Naive thymus-derived CD4-positive, alpha-beta T cell (primary cell): Measurements from ENCODE around the gene SCN8A. TPM values are rescaled to one million over a fixed set of nuclear protein-coding genes. Genes with fewer than 3 reads are reported as not detected.

Source experiments
- ATAC-seq: fragments of 150-1000 bp; cut with Tn5 transposase; 2 replicates; pipeline ENCODE4 v1.10.0; 2021; ENCODE audit warnings: mild to moderate bottlenecking, moderate library complexity
- CTCF ChIA-PET: fragments of 350-600 bp; sonication (Branson Sonifier 250); formaldehyde crosslinking; loops from one replicate; lab custom pipeline; 2021; ENCODE audit warnings: antibody characterized with exemption; lab: Charles Lee
- POLR2A ChIA-PET: fragments of 350-600 bp; sonication (Branson Sonifier 250); formaldehyde crosslinking; loops from one replicate; lab custom pipeline; 2021; ENCODE audit warnings: antibody characterized with exemption, inconsistent platforms; lab: Charles Lee
- DNase-seq, 9 donors: peaks; one replicate each; pipeline versions ENCODE4 v3.0.0 to v3.0.0-alpha.2; 2020 to 2022; ENCODE audit warnings: mixed read lengths in 1 of 9
- H3K27ac ChIP-seq: one replicate; pipeline ENCODE4 v1.7.0; 2013; ENCODE audit warnings: mild to moderate bottlenecking, low read depth, low read length, moderate library complexity
- H3K27me3 ChIP-seq, 2 donors: one replicate each; pipeline ENCODE4 v1.7.0; 2013; ENCODE audit warnings: low read length in 2 of 2, mild to moderate bottlenecking in 2 of 2, moderate library complexity in 2 of 2; ENCODE audit not compliant: control insufficient read depth in 2 of 2, insufficient read depth in 2 of 2
- H3K36me3 ChIP-seq, 3 experiments: 1 replicate in 2 of 3; 2 replicates in 1 of 3; pipeline ENCODE4 v1.7.0; 2013; ENCODE audit warnings: low read length in 3 of 3, mild to moderate bottlenecking in 3 of 3, moderate library complexity in 1 of 3; ENCODE audit not compliant: insufficient read depth in 3 of 3, control insufficient read depth in 2 of 3
- H3K4me1 ChIP-seq, 2 donors: one replicate each; pipeline ENCODE4 v1.7.0; 2013; ENCODE audit warnings: low read length in 2 of 2, mild to moderate bottlenecking in 2 of 2, moderate library complexity in 1 of 2; ENCODE audit not compliant: control insufficient read depth in 2 of 2, insufficient read depth in 2 of 2
- H3K4me3 ChIP-seq: 2 replicates; pipeline ENCODE4 v1.7.0; 2013; ENCODE audit warnings: mild to moderate bottlenecking, low read length
- H3K9me3 ChIP-seq, 3 experiments: 1 replicate in 2 of 3; 2 replicates in 1 of 3; pipeline ENCODE4 v1.7.0; 2013; ENCODE audit warnings: low read length in 3 of 3; ENCODE audit not compliant: control insufficient read depth in 2 of 3
- H3K27ac Mint-ChIP-seq, 9 donors: one replicate each; pipeline ENCODE4 v1.8.0; 2020 to 2022; ENCODE audit warnings: mixed read lengths in 9 of 9, mild to moderate bottlenecking in 8 of 9, moderate library complexity in 5 of 9, inconsistent platforms in 2 of 9
- H3K27me3 Mint-ChIP-seq, 5 donors: one replicate each; pipeline ENCODE4 v1.8.0; 2021 to 2022; ENCODE audit warnings: mixed read lengths in 5 of 5, mild to moderate bottlenecking in 1 of 5
- H3K36me3 Mint-ChIP-seq, 5 donors: one replicate each; pipeline ENCODE4 v1.8.0; 2020 to 2022; ENCODE audit warnings: mixed read lengths in 5 of 5, mild to moderate bottlenecking in 3 of 5, inconsistent platforms in 1 of 5
- H3K4me1 Mint-ChIP-seq, 7 donors: one replicate each; pipeline ENCODE4 v1.8.0; 2020 to 2022; ENCODE audit warnings: mixed read lengths in 7 of 7, mild to moderate bottlenecking in 3 of 7, inconsistent platforms in 1 of 7
- H3K4me3 Mint-ChIP-seq, 10 donors: one replicate each; pipeline ENCODE4 v1.8.0; 2020 to 2022; ENCODE audit warnings: mild to moderate bottlenecking in 10 of 10, mixed read lengths in 10 of 10, moderate library complexity in 6 of 10, inconsistent platforms in 2 of 10
- H3K9me3 Mint-ChIP-seq, 11 donors: one replicate each; pipeline ENCODE4 v1.8.0; 2020 to 2022; ENCODE audit warnings: mixed read lengths in 11 of 11, mild to moderate bottlenecking in 4 of 11, inconsistent platforms in 1 of 11, moderate library complexity in 1 of 11
- intact Hi-C, 2 donors: fragments of 100-400 bp; cut with micrococcal nuclease; formaldehyde crosslinking; loops; one replicate each; pipeline ENCODE4 v1.15.1; 2023
- polyA plus RNA-seq, 2 donors: library from polyadenylated mRNA; unstranded; fragments of 300-500 nt; fragmentation: Illumina TruSeq; gene quantifications; one replicate each; pipeline ENCODE4 v1.2.3, GENCODE V29; 2021
- total RNA-seq, 6 experiments: library from RNA in 5 of 6; stranded (reverse) in 5 of 6; gene quantifications; 1 replicate in 5 of 6; 2 replicates in 1 of 6; pipeline ENCODE4 v1.2.3 and lab custom pipeline; 2021 to 2026

Gene SCN8A
- total and polyA plus RNA-seq, 7 experiments from 2014 or later, result 0.01 to 1.1 (median 0.33) TPM

DNA sequence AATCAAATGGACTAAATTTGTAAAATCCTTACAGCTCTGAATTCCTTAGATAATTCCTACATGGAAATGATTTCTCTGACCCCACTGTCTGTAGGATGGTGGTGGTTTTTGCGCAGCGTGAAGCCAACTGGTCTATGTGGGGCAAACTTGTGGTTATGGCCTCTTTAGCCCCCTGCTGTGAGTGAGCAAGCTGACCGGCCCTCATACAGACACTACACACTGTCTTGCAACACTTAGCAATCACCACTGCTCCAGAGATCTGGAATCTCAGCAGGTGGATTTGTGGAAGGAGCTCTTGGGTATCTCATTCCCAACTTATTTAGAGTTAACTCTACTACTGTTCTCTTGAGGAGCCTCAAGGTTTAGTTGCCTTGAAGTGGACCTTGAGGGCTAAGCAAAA is 70.2 kb downstream of the SCN8A start:
- H3K27ac ChIP-seq, result no peak overlapping the region
- H3K4me3 Mint-ChIP-seq, result no peak overlapping the region
- CTCF ChIA-PET, result no interaction called here
- H3K4me3 ChIP-seq, result no peak overlapping the region
- ATAC-seq (no peak), DNase-seq (no peak)
- H3K27me3 Mint-ChIP-seq, result peaks cover 16 to 42% (median 19%) of the 10 kb centered on the region in 5 donors
- no peaks in the 10 kb centered on the region for H3K36me3 Mint-ChIP-seq
- POLR2A ChIA-PET, result no interaction called here
- no peaks in the 10 kb centered on the region for H3K27me3 ChIP-seq
- no peaks in the 10 kb centered on the region for H3K9me3 Mint-ChIP-seq
- no peaks in the 10 kb centered on the region for H3K9me3 ChIP-seq
- no peak overlapping the region for H3K27ac Mint-ChIP-seq
- intact Hi-C loops, result no loop called here
- no peaks in the 10 kb centered on the region for H3K4me1 ChIP-seq
- peaks cover 0 to 2% (median 0%) of the 10 kb centered on the region in 7 donors for H3K4me1 Mint-ChIP-seq
- no peaks in the 10 kb centered on the region for H3K36me3 ChIP-seq

DNA sequence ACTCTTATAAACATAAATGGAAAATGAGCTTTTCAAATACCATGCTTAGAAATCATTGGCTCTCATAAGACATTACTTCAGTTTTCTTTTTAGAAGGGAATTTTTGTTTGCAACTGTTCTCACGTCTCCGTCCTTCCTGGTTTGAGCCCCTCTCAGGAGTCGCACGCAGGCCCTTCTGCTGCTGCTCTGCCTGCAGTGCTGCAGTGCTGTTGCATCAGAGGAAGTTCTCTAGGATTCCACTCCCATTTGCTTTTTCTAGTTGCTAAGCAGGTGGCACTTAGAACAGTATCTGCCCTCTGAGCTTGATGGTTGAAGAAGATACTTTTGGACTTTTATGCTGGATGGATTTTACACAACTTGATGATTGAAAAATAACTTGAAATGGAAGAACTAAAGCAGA is 70.8 kb downstream of the SCN8A start:
- POLR2A ChIA-PET, result no interaction called here
- Mint-ChIP-seq H3K27me3 (peaks cover 16 to 37% (median 19%) of the 10 kb centered on the region in 5 donors), H3K36me3 (no peaks in the 10 kb centered on the region), H3K27ac (no peak overlapping the region), H3K4me1 (peaks cover 0 to 2% (median 0%) of the 10 kb centered on the region in 7 donors), H3K9me3 (no peaks in the 10 kb centered on the region), H3K4me3 (no peak overlapping the region)
- H3K9me3 ChIP-seq, result no peaks in the 10 kb centered on the region
- CTCF ChIA-PET, result no interaction called here
- H3K36me3 ChIP-seq, result no peaks in the 10 kb centered on the region
- intact Hi-C loops, result no loop called here
- no peaks in the 10 kb centered on the region for H3K27me3 ChIP-seq
- no peaks in the 10 kb centered on the region for H3K4me1 ChIP-seq
- ATAC-seq, result no peak
- no peak for DNase-seq
- H3K27ac ChIP-seq, result no peak overlapping the region
- H3K4me3 ChIP-seq, result no peak overlapping the region

DNA sequence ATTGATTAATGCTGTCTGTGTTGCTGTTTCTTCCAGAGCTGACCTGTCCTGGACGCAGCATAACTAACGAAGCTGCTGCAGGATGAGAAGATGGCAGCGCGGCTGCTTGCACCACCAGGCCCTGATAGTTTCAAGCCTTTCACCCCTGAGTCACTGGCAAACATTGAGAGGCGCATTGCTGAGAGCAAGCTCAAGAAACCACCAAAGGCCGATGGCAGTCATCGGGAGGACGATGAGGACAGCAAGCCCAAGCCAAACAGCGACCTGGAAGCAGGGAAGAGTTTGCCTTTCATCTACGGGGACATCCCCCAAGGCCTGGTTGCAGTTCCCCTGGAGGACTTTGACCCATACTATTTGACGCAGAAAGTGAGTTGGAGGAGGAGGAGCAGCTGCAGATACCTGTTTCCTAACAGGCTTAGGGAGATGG is 71.7 kb downstream of the SCN8A start:
- Mint-ChIP-seq H3K9me3 (no peaks in the 10 kb centered on the region), H3K4me1 (peaks cover 0 to 2% (median 0%) of the 10 kb centered on the region in 7 donors)

DNA sequence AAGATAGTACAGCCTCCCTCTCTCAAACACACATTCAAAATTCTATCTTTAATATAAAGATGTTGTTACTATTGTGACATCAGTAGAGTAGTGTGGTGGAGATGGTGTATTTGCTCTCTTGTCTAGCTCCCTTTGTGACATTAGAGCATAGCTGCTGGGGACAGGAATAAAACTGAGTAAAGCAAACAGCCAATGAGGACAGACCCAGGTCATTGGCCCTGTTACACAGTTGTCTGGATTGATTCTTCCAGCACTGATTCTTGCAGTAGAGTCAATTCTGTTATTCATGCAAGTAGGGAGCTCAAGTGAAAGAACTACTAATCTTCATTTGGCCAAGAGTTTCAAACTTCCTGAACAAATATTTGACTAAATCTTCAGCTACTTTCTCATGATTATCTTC is 72.4 kb downstream of the SCN8A start:
- Histone ChIP-seq H3K4me1 (no peaks in the 10 kb centered on the region), H3K27me3 (no peaks in the 10 kb centered on the region), H3K27ac (no peak overlapping the region), H3K4me3 (no peak overlapping the region), H3K36me3 (no peaks in the 10 kb centered on the region), H3K9me3 (no peaks in the 10 kb centered on the region)
- POLR2A ChIA-PET, result interaction anchor here (0.5 to 0.6 kb wide), 2 partner anchors 48 to 684 kb away, joined by 3 to 4 read pairs; no protein-coding TSS in a partner anchor
- Mint-ChIP-seq H3K27me3 (peaks cover 8 to 24% (median 15%) of the 10 kb centered on the region in 5 donors), H3K9me3 (no peaks in the 10 kb centered on the region), H3K36me3 (no peaks in the 10 kb centered on the region), H3K4me3 (no peak overlapping the region), H3K4me1 (peaks cover 0 to 2% (median 0%) of the 10 kb centered on the region in 7 donors), H3K27ac (no peak overlapping the region)
- intact Hi-C loops, result no loop called here
- DNase-seq (no peak), ATAC-seq (no peak)
- CTCF ChIA-PET, result interaction anchor here (1.1 kb wide), 1 partner anchor 19 kb away, joined by 3 read pairs; no protein-coding TSS in a partner anchor

More for the DNA sequence above, 71.7 kb downstream of the SCN8A start:
- Mint-ChIP-seq H3K4me3 (no peak overlapping the region), H3K27me3 (peaks cover 14 to 30% (median 19%) of the 10 kb centered on the region in 5 donors), H3K36me3 (no peaks in the 10 kb centered on the region), H3K27ac (no peak overlapping the region)
- Histone ChIP-seq H3K9me3 (no peaks in the 10 kb centered on the region), H3K27me3 (no peaks in the 10 kb centered on the region), H3K4me1 (no peaks in the 10 kb centered on the region), H3K27ac (no peak overlapping the region), H3K4me3 (no peak overlapping the region), H3K36me3 (no peaks in the 10 kb centered on the region)
- intact Hi-C loops, result no loop called here
- no peak for DNase-seq
- ChIA-PET POLR2A (no interaction called here), CTCF (interaction anchor here (1.1 kb wide), 1 partner anchor 20 kb away, joined by 3 read pairs; no protein-coding TSS in a partner anchor)
- no peak for ATAC-seq

DNA sequence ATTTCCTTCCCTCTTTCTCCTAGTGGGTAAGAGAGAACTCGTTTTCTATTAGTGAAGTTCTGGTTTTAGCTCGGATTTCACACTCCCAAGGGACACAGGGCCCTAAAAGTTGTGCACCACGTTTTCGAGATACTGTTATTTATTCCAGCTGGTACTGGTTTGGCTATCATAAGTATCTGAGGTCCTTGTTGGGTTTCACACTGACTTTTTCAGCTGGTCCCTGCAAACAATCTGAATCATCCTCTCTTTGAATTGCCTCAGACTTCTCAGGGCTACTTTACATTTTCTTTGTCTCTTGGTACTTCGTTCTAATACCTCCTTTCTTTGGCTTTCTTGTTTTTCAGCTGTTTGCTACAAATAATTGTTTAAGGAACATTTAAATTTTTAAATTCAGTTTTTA is 75.7 kb downstream of the SCN8A start:
- intact Hi-C loops, result no loop called here
- peaks cover 0 to 14% (median 3%) of the 10 kb centered on the region in 5 donors for H3K27me3 Mint-ChIP-seq
- no peak overlapping the region for H3K27ac Mint-ChIP-seq
- H3K36me3 Mint-ChIP-seq, result no peaks in the 10 kb centered on the region
- Histone ChIP-seq H3K9me3 (no peaks in the 10 kb centered on the region), H3K36me3 (no peaks in the 10 kb centered on the region), H3K4me3 (no peak overlapping the region), H3K4me1 (no peaks in the 10 kb centered on the region), H3K27me3 (no peaks in the 10 kb centered on the region), H3K27ac (no peak overlapping the region)
- ChIA-PET CTCF (no interaction called here), POLR2A (no interaction called here)
- H3K4me1 Mint-ChIP-seq, result peaks cover 4 to 11% (median 8%) of the 10 kb centered on the region in 7 donors
- ATAC-seq (no peak), DNase-seq (no peak)
- H3K4me3 Mint-ChIP-seq, result no peak overlapping the region
- H3K9me3 Mint-ChIP-seq, result no peaks in the 10 kb centered on the region

DNA sequence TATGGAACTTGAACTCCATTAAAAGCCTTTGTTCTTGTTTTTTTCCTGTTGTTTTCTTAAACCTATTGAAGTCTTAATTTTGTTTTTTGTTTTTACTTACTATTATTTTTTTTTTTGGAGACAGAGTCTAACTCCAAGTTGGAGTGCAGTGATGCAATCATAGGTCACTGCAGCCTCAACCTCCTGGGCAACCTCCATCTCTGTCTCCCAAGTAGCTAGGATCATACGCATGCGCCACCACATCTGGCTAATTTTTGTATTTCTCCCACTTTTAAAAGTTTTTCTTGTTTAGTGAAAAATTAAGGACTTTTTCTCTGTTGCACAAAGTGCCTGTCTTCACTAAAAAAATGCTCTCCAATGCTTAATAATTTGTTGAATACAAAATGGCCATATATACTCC is 76.2 kb downstream of the SCN8A start:
- DNase-seq (no peak), ATAC-seq (no peak)
- Histone ChIP-seq H3K9me3 (no peaks in the 10 kb centered on the region), H3K27me3 (no peaks in the 10 kb centered on the region), H3K36me3 (no peaks in the 10 kb centered on the region), H3K4me1 (no peaks in the 10 kb centered on the region), H3K4me3 (no peak overlapping the region), H3K27ac (no peak overlapping the region)
- POLR2A ChIA-PET, result no interaction called here
- no peaks in the 10 kb centered on the region for H3K36me3 Mint-ChIP-seq
- H3K9me3 Mint-ChIP-seq, result no peaks in the 10 kb centered on the region
- no peak overlapping the region for H3K27ac Mint-ChIP-seq
- CTCF ChIA-PET, result no interaction called here
- H3K4me3 Mint-ChIP-seq, result no peak overlapping the region
- peaks cover 0 to 14% (median 0%) of the 10 kb centered on the region in 5 donors for H3K27me3 Mint-ChIP-seq
- intact Hi-C loops, result no loop called here
- H3K4me1 Mint-ChIP-seq, result peaks cover 4 to 11% (median 8%) of the 10 kb centered on the region in 7 donors

DNA sequence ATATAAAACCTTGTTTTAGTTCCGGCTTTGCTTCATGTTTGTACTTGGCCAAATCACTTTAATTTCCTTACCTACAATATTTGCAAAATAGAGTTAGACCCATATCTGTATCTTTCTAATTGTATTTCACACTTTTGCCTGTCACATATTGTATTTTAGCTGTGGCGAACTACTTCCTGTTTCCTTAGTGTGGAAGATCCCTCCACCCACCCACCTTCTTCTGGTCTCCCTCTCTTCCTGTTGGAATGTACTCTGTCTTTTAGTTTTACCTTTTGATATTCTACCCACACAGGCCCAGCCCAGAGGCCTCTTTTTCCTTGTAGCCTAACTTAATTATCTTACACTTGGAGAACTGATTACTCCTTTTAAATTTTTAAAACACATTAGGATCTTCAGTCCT is 78.2 kb downstream of the SCN8A start:
- H3K4me3 ChIP-seq, result no peak overlapping the region
- POLR2A ChIA-PET, result no interaction called here
- H3K36me3 ChIP-seq, result no peaks in the 10 kb centered on the region
- no peaks in the 10 kb centered on the region for H3K9me3 Mint-ChIP-seq
- peaks cover 4 to 11% (median 8%) of the 10 kb centered on the region in 7 donors for H3K4me1 Mint-ChIP-seq
- no peaks in the 10 kb centered on the region for H3K27me3 ChIP-seq
- H3K4me1 ChIP-seq, result no peaks in the 10 kb centered on the region
- no peaks in the 10 kb centered on the region for H3K36me3 Mint-ChIP-seq
- no peaks in the 10 kb centered on the region for H3K9me3 ChIP-seq
- no peak overlapping the region for H3K27ac ChIP-seq
- intact Hi-C loops, result no loop called here
- ATAC-seq (no peak), DNase-seq (no peak)
- peak overlapping the region in 2 of 10 donors; percentile 29 to 38 for H3K4me3 Mint-ChIP-seq
- peaks cover 0 to 20% (median 0%) of the 10 kb centered on the region in 5 donors for H3K27me3 Mint-ChIP-seq
- CTCF ChIA-PET, result no interaction called here
- H3K27ac Mint-ChIP-seq, result peak overlapping the region in 1 of 9 donors; percentile 37
